ENCODE data around the gene PDGFRB.

DNA sequence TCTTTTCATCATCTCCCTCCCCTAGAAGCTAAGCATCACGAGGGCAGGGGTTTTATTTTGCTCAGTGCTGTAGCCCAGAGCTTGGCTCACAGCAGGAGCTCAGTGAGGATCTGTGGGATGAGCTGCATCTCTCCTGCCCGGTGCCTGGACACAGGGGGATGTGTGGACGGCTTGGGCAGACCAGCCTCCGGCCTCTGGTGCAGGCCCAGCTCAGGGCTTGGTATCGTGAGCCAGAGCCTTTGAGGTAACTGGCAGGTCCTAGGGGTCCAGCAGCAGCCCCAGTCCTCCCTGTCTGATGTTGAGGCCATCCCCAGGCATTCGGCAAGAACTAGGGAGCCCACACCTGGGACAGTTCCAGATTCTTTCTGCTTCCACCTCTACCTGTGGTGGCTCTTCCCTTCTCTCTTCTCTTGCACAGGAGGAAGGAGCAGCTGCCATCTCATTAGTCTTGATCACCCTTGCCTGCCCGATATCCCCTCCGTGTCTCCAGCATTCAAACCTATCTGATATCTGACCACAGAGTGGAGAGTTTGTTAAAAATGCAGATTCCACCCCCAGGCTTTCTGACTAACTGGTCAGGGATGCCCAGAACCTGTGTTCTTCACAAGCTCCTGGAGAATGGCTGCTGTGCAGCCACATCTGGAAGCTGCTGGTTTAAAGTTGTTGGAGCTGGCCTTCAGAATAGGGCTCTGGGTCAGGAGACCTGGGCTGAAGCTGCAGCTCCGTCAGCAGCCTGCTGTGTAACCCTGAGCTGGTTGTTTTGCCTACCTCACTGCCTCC, 26.3 kb upstream of the PDGFRB start:
- TF ChIP-seq, protein P1, sequence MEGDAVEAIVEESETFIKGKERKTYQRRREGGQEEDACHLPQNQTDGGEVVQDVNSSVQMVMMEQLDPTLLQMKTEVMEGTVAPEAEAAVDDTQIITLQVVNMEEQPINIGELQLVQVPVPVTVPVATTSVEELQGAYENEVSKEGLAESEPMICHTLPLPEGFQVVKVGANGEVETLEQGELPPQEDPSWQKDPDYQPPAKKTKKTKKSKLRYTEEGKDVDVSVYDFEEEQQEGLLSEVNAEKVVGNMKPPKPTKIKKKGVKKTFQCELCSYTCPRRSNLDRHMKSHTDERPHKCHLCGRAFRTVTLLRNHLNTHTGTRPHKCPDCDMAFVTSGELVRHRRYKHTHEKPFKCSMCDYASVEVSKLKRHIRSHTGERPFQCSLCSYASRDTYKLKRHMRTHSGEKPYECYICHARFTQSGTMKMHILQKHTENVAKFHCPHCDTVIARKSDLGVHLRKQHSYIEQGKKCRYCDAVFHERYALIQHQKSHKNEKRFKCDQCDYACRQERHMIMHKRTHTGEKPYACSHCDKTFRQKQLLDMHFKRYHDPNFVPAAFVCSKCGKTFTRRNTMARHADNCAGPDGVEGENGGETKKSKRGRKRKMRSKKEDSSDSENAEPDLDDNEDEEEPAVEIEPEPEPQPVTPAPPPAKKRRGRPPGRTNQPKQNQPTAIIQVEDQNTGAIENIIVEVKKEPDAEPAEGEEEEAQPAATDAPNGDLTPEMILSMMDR (IDR thresholded peaks at IDR 0.05 in 2 of 3, conservative IDR thresholded peaks at IDR 0.05 in 1 of 3; ENCODE audit: control insufficient read depth in 2 of 3, extremely low read depth in 1 of 3, insufficient read depth in 1 of 3, low read depth in 3 of 3, low read length in 3 of 3) = no peak
- no peak for TF ChIP-seq EZH2 (IDR thresholded peaks at IDR 0.05; ENCODE audit: borderline replicate concordance, control insufficient read depth, low read depth, low read length)
- no peak for TF ChIP-seq POLR2A (IDR thresholded peaks at IDR 0.05; ENCODE audit: low read depth, low read length)
